HG03571 (cell line): ENCODE measurements around the gene SUPT16H.

ENCODE experiments used
- ATAC-seq: cut with Tn5 transposase; IDR thresholded peaks from one replicate; pipeline ENCODE4 v1.9.1; 2021; ENCODE audit not compliant: unreplicated experiment

SUPT16H gene

GRCh38 chr14:21369949-21370679, 13.7 kb downstream of the SUPT16H start:
- ATAC-seq, result no peak

- ATAC-seq, result no peak
Measured at GRCh38 chr14:21367582-21368144, 16.2 kb downstream of the SUPT16H start.

- ATAC-seq, result no peak
Measured at GRCh38 chr14:21356511-21356910, 27.3 kb downstream of the SUPT16H start.

- no peak for ATAC-seq
Measured at GRCh38 chr14:21352587-21352986, 31.2 kb downstream of the SUPT16H start.

- ATAC-seq, result no peak
Measured at GRCh38 chr14:21350539-21350938, 33.3 kb downstream of the SUPT16H start.

- ATAC-seq, result no peak
Measured at GRCh38 chr14:21347201-21347600, 36.6 kb downstream of the SUPT16H start.

GRCh38 chr14:21346532-21347135, 37.2 kb downstream of the SUPT16H start:
- ATAC-seq, result no peak

GRCh38 chr14:21343035-21343794, 40.6 kb downstream of the SUPT16H start:
- no peak for ATAC-seq

- no peak for ATAC-seq
Measured at GRCh38 chr14:21334202-21334906, 49.5 kb downstream of the SUPT16H start.

- ATAC-seq, result no peak
Measured at GRCh38 chr14:21332950-21333349, 50.9 kb downstream of the SUPT16H start.

- ATAC-seq, result no peak
Measured at GRCh38 chr14:21326972-21327371, 56.8 kb downstream of the SUPT16H start.

- no peak for ATAC-seq
Measured at GRCh38 chr14:21322716-21323115, 61.1 kb downstream of the SUPT16H start.

GRCh38 chr14:21320913-21321312, 62.9 kb downstream of the SUPT16H start:
- no peak for ATAC-seq

- no peak for ATAC-seq
Measured at GRCh38 chr14:21317398-21317797, 66.4 kb downstream of the SUPT16H start.

- no peak for ATAC-seq
Measured at GRCh38 chr14:21313512-21313911, 70.3 kb downstream of the SUPT16H start.

- no peak for ATAC-seq
Measured at GRCh38 chr14:21311614-21312013, 72.2 kb downstream of the SUPT16H start.

- ATAC-seq, result no peak
Measured at GRCh38 chr14:21309956-21310355, 73.9 kb downstream of the SUPT16H start.

GRCh38 chr14:21309238-21309636, 74.6 kb downstream of the SUPT16H start:
- ATAC-seq, result no peak

- peak; percentile 89 for ATAC-seq
Measured at GRCh38 chr14:21308479-21309237, 75.2 kb downstream of the SUPT16H start.

GRCh38 chr14:21308132-21308478, 75.7 kb downstream of the SUPT16H start:
- ATAC-seq, result peak; percentile 10
